NCI-H2029 treated with DMSO at 0.1 percent for 48 hours (cell line): Measurements from ENCODE around the gene GPR119.
"Not testable (repeated sequence)": the region's sequence is repeated elsewhere in the genome, so short reads cannot be mapped to it uniquely, and the experiment has no call there.

Experiments used
- DNase-seq: peaks from one replicate; lab custom pipeline; 2025; lab: John Stamatoyannopoulos, UW

Gene GPR119

GRCh38 chrX:130339408-130340222, 45.9 kb downstream of the GPR119 start, which contains the start of gene SLC25A14:
SLC25A14 (plus strand) TSS chrX:130339919; CDS start chrX:130340279, 360 bp downstream.
- peak; percentile 33 for DNase-seq

- DNase-seq = not testable (repeated sequence)
Measured at GRCh38 chrX:130338869-130339268, 46.6 kb downstream of the GPR119 start.

- no peak for DNase-seq
Measured at GRCh38 chrX:130336531-130336930, 48.9 kb downstream of the GPR119 start.
